Vagina (tissue), 2 donors: ENCODE data around the gene STARD13.

Experiments
- CTCF ChIP-seq, 3 experiments: fragments of 450-650 bp in 2 of 3; fragments of 200-600 bp in 1 of 3; sonication (generic) in 1 of 3; IDR thresholded peaks; one replicate each; pipeline ENCODE4 v1.5.1; 2017 to 2019; ENCODE audit warnings: antibody characterized with exemption in 3 of 3, mild to moderate bottlenecking in 2 of 3, moderate library complexity in 2 of 3
- POLR2AphosphoS5 ChIP-seq, 2 donors: sonication (generic); formaldehyde crosslinking; IDR thresholded peaks; one replicate each; pipeline ENCODE4 v1.9.0; 2017; ENCODE audit warnings: antibody characterized with exemption in 2 of 2, mild to moderate bottlenecking in 2 of 2, low read depth in 1 of 2; ENCODE audit not compliant: insufficient read depth in 1 of 2

- TF ChIP-seq CTCF (IDR thresholded peaks at IDR 0.05) (no peak), POLR2AphosphoS5 (IDR thresholded peaks at IDR 0.05; ENCODE audit: insufficient read depth in 1 of 2, low read depth in 1 of 2) (no peak)
Observed at GRCh38 chr13:33289966-33290365, 4.4 kb upstream of the STARD13 start.
